ENCODE measurements around the gene PTPN12. TPM values are rescaled to one million over a fixed set of nuclear protein-coding genes. Genes with fewer than 3 reads are reported as not detected.
"Not testable (repeated sequence)": the region's sequence is repeated elsewhere in the genome, so short reads cannot be mapped to it uniquely, and the experiment has no call there.

PTPN12 gene
- total and polyA plus RNA-seq, 2 of the 4 experiments (the other 2 are of a cell fraction) = 24.7 to 31.0 TPM

DNA sequence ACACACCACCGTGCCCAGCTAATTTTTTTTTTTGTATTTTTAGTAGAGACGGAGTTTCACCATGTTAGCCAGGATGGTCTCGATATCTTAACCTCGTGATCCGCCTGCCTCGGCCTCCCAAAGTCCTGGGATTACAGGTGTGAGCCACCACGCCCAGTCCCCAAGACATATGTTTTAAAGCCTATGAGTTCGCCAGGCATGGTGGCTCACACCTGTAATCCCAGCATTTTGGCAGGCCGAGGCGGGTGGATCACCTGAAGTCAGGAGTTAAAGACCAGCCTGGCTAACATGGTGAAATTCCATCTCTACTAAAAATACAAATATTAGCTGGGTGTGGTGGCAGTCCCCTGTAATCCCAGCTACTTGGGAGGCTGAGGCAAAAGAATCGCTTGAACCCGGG is 115.7 kb downstream of the PTPN12 start:
- POLR2A ChIA-PET (ENCODE audit: unreplicated experiment); H4K91ac ChIP-seq (ENCODE audit: insufficient read depth, low read depth, low read length); H3K9ac ChIP-seq (ENCODE audit: low read depth, low read length); H2BK5ac ChIP-seq (ENCODE audit: low read depth, low read length, poor library complexity, severe bottlenecking); H3K27ac ChIP-seq (ENCODE audit: insufficient read depth, low read length); H4K5ac ChIP-seq (ENCODE audit: low read depth, low read length); H2BK20ac ChIP-seq (ENCODE audit: low read depth, low read length); H2BK15ac ChIP-seq (ENCODE audit: low read depth, low read length); H4K8ac ChIP-seq (ENCODE audit: low read depth in 2 of 2, low read length in 2 of 2); H3K4me3 ChIP-seq (ENCODE audit: insufficient read depth, low read depth, low read length); H3K56ac ChIP-seq (ENCODE audit: extremely low read depth, insufficient read depth, low read length); H2BK120ac ChIP-seq (ENCODE audit: low read depth, low read length); DNase-seq; H3K9me3 ChIP-seq (ENCODE audit: control insufficient read depth, insufficient read depth, low read length); H2AFZ ChIP-seq (replicated peaks; ENCODE audit: low read length, poor library complexity); H3K4ac ChIP-seq (ENCODE audit: low read depth, low read length); H4K20me1 ChIP-seq (ENCODE audit: insufficient read depth, low read length); H3K9me1 ChIP-seq (ENCODE audit: insufficient read depth, low read length); ATAC-seq (ENCODE audit: low read depth); H3K27me3 ChIP-seq (ENCODE audit: control insufficient read depth, insufficient read depth, low read length); CTCF ChIA-PET; H3K18ac ChIP-seq (ENCODE audit: low read depth, low read length); H3K14ac ChIP-seq (replicated peaks; ENCODE audit: low read depth, low read length); BruUV-seq (replicated peaks); H3K23ac ChIP-seq (ENCODE audit: low read depth, low read length); H2AK9ac ChIP-seq (replicated peaks; ENCODE audit: low read depth, low read length, poor library complexity); dilution Hi-C loops (cut with HindIII; ENCODE audit: low sequenced_read_pairs, unreplicated experiment); H2AK5ac ChIP-seq (ENCODE audit: low read depth, low read length); H3K4me1 ChIP-seq (ENCODE audit: control insufficient read depth, insufficient read depth, low read length); H3K4me2 ChIP-seq (ENCODE audit: low read depth, low read length): not testable (repeated sequence)
- peaks cover 8 to 32% of the 10 kb centered on the region in 2 experiments; a peak in 3 of 4 replicates for H3K79me1 ChIP-seq (ENCODE audit: low read depth in 1 of 2, low read length in 2 of 2)
- peaks cover 21% of the 10 kb centered on the region for H3K36me3 ChIP-seq (ENCODE audit: control insufficient read depth, insufficient read depth, low read length)
- 96% methylated on average over 5 of the region's 12 CpGs; no CpG with 5 or more reads in 1 of the 2 experiments for WGBS, 2 experiments (ENCODE audit: extremely low coverage in 2 of 2, insufficient read length in 1 of 2)
- in situ Hi-C loops (cut with MboI; ENCODE audit: low sequenced_read_pairs) (loop anchor here (25.0 kb wide), 1 partner anchor 284 kb away; no protein-coding TSS in a partner anchor), intact Hi-C loops (cut with micrococcal nuclease) (loop anchor here (5.0 kb wide), 1 partner anchor 264 kb away; no protein-coding TSS in a partner anchor)

Data from IMR-90 (cell line).